D721Med (cell line): ENCODE measurements around the gene APPL1.
"Not testable (repeated sequence)": the region's sequence is repeated elsewhere in the genome, so short reads cannot be mapped to it uniquely, and the experiment has no call there.

Experiments used
- DNase-seq: peaks from one replicate; pipeline ENCODE4 v3.0.0; 2011; ENCODE audit warnings: low spot score; ENCODE audit not compliant: insufficient read length
- FAIRE-seq: peaks from 2 replicates; lab custom pipeline; 2011; peaks lifted over from hg19 to GRCh38; lab: Jason Lieb, UNC
- TF ChIP-seq, protein P1 (sequence below): IDR thresholded peaks from 2 replicates; pipeline ENCODE4 v1.5.1; 2012; ENCODE audit warnings: mild to moderate bottlenecking, control low read depth; ENCODE audit not compliant: insufficient read depth; ENCODE audit errors: missing control alignments

APPL1 gene

DNA sequence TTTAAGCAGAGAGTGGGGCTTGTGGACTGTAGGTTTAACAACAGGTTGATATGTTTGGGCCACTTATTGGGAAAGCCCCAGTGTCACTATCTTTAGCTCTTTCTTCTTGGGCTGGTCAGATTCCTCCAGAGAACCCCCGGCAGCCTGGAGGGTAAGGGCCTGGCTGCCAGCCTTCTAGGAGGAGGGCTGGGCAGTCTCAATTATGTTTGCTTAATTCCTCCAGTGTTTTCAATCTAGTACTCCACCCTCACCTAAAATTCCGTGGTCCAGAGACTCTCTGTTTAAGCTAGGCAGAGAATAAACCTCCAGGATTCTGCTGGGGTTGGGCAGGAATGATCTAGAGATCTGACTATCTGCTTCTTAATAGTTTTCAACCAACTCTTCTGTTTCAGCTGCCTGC, 59.7 kb downstream of the APPL1 start:
- FAIRE-seq = no peak
- no peak for DNase-seq
- TF ChIP-seq, protein P1, sequence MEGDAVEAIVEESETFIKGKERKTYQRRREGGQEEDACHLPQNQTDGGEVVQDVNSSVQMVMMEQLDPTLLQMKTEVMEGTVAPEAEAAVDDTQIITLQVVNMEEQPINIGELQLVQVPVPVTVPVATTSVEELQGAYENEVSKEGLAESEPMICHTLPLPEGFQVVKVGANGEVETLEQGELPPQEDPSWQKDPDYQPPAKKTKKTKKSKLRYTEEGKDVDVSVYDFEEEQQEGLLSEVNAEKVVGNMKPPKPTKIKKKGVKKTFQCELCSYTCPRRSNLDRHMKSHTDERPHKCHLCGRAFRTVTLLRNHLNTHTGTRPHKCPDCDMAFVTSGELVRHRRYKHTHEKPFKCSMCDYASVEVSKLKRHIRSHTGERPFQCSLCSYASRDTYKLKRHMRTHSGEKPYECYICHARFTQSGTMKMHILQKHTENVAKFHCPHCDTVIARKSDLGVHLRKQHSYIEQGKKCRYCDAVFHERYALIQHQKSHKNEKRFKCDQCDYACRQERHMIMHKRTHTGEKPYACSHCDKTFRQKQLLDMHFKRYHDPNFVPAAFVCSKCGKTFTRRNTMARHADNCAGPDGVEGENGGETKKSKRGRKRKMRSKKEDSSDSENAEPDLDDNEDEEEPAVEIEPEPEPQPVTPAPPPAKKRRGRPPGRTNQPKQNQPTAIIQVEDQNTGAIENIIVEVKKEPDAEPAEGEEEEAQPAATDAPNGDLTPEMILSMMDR = no peak

GRCh38 chr3:57288403-57288802, 60.9 kb downstream of the APPL1 start:
- FAIRE-seq (no peak), DNase-seq (no peak)
- TF ChIP-seq, protein P1 = no peak

DNA sequence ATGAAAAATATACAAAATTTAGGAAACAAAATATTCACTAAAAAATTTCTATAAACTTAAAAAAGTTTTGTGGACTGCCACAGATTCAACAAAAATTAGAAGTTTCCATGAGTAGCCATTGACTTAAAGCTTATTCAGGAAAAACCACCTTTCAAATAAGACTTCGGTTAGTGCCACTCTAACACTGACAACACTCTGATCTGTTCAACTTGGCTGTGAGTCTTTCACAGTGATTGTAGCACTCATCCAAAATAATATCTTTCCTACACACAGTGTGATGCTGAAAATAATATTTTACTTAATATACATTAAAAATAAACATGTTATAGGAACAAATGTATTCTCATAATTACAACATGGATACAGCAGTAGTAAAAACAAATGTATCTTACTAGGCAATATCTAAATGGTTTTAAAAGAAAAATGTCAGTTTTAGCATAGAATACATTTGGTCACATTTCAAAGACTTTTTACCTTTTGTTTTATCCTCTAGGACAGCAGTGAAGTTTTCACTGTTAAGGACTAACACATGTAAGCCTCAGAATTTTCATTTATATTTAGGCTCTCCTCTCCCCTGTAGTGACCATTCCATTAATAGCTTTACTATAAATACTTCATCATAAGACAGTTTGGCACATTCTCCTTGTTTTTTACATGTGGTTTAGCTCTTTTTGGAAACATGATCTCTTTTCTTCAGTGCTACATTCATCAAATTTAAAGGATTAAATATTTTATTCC, 64.8 kb downstream of the APPL1 start, which contains the start of gene ASB14:
ASB14 (minus strand) TSS at position 527 of the 738 bp plus-strand sequence. CDS start 652 bp downstream, outside the sequence.
- TF ChIP-seq, protein P1 = no peak
- DNase-seq (no peak), FAIRE-seq (no peak)

GRCh38 chr3:57292897-57293526, 65.5 kb downstream of the APPL1 start:
- TF ChIP-seq, protein P1 = no peak
- FAIRE-seq (no peak), DNase-seq (no peak)

- DNase-seq (no peak), FAIRE-seq (no peak)
- TF ChIP-seq, protein P1 = no peak
Observed at GRCh38 chr3:57298041-57298440, 70.5 kb downstream of the APPL1 start.

- not testable (repeated sequence) for DNase-seq, FAIRE-seq
Observed at GRCh38 chr3:57303520-57303919, 76.0 kb downstream of the APPL1 start.

DNA sequence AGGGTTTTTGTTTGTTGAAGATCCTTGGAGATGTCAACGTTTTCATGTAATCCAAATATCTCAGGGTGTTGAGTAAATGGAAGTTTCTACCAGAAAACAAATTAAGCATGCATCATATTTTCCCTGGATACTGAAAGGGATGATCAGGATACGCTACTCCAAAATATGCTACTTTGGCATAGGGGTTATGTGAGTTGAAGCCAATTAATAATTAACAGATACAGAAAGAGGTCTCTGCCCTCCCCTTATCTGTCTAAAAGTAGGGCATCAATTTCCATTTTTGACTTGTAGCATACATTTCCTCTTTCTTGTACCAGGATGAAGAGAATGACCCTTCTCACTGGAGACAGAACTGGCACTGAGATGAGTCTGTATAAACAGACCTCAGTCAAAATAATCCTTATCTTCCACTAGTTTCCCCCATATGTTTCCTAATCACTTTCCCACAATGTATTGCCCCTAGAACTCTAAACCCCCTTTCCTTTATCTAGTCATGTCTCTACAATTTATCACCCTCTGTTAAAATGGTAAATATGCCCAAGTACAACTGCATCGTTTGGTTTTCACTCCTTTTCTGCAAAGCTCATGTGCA, 82.3 kb downstream of the APPL1 start:
- TF ChIP-seq, protein P1 = no peak
- DNase-seq (no peak), FAIRE-seq (no peak)
